Activated CD4-positive, alpha-beta memory T cell treated with anti-CD3 and anti-CD28 coated beads for 36 hours (primary cell): ENCODE data around the gene RRN3. TPM values are rescaled to one million over a fixed set of nuclear protein-coding genes. Genes with fewer than 3 reads are reported as not detected.
"Not testable (repeated sequence)": the region's sequence is repeated elsewhere in the genome, so short reads cannot be mapped to it uniquely, and the experiment has no call there.

Experiments used
- CTCF ChIA-PET: fragments of 350-600 bp; sonication (Branson Sonifier 250); formaldehyde crosslinking; loops from one replicate; lab custom pipeline; 2021; ENCODE audit warnings: antibody characterized with exemption, inconsistent platforms; lab: Charles Lee
- POLR2A ChIA-PET: fragments of 350-600 bp; sonication (Branson Sonifier 250); formaldehyde crosslinking; loops from one replicate; lab custom pipeline; 2021; ENCODE audit warnings: antibody characterized with exemption; lab: Charles Lee
- DNase-seq: peaks from one replicate; pipeline ENCODE4 v3.0.0-alpha.2; 2020
- H3K27ac Mint-ChIP-seq: one replicate; pipeline ENCODE4 v1.8.0; 2021; ENCODE audit warnings: mixed read lengths
- H3K27me3 Mint-ChIP-seq: one replicate; pipeline ENCODE4 v1.8.0; 2021; ENCODE audit warnings: mixed read lengths
- H3K36me3 Mint-ChIP-seq: one replicate; pipeline ENCODE4 v1.8.0; 2021; ENCODE audit warnings: mixed read lengths
- H3K4me1 Mint-ChIP-seq: one replicate; pipeline ENCODE4 v1.8.0; 2021; ENCODE audit warnings: low read depth, mixed read lengths
- H3K4me3 Mint-ChIP-seq: one replicate; pipeline ENCODE4 v1.8.0; 2021; ENCODE audit warnings: mild to moderate bottlenecking, mixed read lengths
- H3K9me3 Mint-ChIP-seq: one replicate; pipeline ENCODE4 v1.8.0; 2021; ENCODE audit warnings: mixed read lengths
- intact Hi-C: fragments of 100-400 bp; cut with micrococcal nuclease; formaldehyde crosslinking; loops from one replicate; pipeline ENCODE4 v1.15.1; 2023
- total RNA-seq, 2 experiments: library from RNA; stranded (reverse); gene quantifications; one replicate each; pipeline ENCODE4 v1.2.3, GENCODE V29; 2021

Gene RRN3
- total RNA-seq, 2 experiments from 2014 or later: 32.6 to 32.9 TPM

GRCh38 chr16:15132719-15133428, 38.8 kb upstream of the RRN3 start:
- H3K4me1 Mint-ChIP-seq, POLR2A ChIA-PET, intact Hi-C loops, DNase-seq, CTCF ChIA-PET, H3K4me3 Mint-ChIP-seq, H3K9me3 Mint-ChIP-seq, H3K27ac Mint-ChIP-seq, H3K27me3 Mint-ChIP-seq, H3K36me3 Mint-ChIP-seq: not testable (repeated sequence)

- H3K36me3 Mint-ChIP-seq, H3K4me3 Mint-ChIP-seq, H3K27me3 Mint-ChIP-seq, DNase-seq, POLR2A ChIA-PET, H3K4me1 Mint-ChIP-seq, intact Hi-C loops, H3K9me3 Mint-ChIP-seq, H3K27ac Mint-ChIP-seq, CTCF ChIA-PET: not testable (repeated sequence)
Observed at GRCh38 chr16:15130943-15131700, 37.0 kb upstream of the RRN3 start.

- not testable (repeated sequence) for H3K4me1 Mint-ChIP-seq, H3K36me3 Mint-ChIP-seq, H3K4me3 Mint-ChIP-seq
Observed at GRCh38 chr16:15130256-15130932, 36.3 kb upstream of the RRN3 start.

DNA sequence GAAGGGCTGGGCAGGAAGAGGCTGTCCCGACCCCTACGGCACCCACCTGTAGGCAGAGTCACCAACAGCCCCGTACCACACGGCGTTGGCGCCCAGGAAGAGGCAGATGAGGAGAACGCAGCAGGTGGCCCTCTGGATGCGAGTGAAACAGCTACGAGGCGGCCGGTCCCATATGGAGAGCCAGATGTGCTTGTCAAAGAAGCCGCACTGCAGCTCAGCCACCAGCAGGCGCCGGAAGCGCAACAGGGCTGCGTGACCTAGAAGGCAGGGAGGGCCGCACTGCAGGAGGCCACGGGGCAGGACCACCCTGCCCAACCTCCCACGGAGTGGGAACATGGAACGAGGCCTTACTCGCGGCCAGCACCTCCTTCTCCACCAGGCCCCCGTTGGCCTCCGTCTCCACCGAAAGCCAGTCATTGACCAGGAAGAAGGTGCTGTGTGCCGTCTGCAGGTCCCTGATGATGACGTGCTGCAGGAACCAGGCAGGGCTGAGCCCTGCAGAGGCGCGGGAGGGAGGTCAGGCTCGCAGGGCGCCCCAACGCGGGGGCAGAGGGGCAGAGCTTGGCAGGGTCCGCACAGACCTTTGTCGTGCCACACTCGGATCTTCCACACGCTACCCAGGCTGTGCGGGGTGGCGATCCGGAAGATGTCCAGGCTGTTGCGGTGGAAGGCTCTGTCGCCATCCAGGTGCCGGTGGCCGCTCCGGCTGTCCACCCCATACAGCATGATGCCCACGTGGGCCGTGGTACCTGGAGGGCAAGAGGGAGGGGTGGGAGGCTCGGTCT, 33.8 kb upstream of the RRN3 start:
- H3K27me3 Mint-ChIP-seq, DNase-seq, intact Hi-C loops, H3K4me1 Mint-ChIP-seq, CTCF ChIA-PET, H3K27ac Mint-ChIP-seq, POLR2A ChIA-PET, H3K4me3 Mint-ChIP-seq, H3K36me3 Mint-ChIP-seq, H3K9me3 Mint-ChIP-seq: not testable (repeated sequence)

More at GRCh38 chr16:15130256-15130932, 36.3 kb upstream of the RRN3 start:
- H3K27me3 Mint-ChIP-seq, CTCF ChIA-PET, intact Hi-C loops, POLR2A ChIA-PET, H3K9me3 Mint-ChIP-seq, H3K27ac Mint-ChIP-seq, DNase-seq: not testable (repeated sequence)

DNA sequence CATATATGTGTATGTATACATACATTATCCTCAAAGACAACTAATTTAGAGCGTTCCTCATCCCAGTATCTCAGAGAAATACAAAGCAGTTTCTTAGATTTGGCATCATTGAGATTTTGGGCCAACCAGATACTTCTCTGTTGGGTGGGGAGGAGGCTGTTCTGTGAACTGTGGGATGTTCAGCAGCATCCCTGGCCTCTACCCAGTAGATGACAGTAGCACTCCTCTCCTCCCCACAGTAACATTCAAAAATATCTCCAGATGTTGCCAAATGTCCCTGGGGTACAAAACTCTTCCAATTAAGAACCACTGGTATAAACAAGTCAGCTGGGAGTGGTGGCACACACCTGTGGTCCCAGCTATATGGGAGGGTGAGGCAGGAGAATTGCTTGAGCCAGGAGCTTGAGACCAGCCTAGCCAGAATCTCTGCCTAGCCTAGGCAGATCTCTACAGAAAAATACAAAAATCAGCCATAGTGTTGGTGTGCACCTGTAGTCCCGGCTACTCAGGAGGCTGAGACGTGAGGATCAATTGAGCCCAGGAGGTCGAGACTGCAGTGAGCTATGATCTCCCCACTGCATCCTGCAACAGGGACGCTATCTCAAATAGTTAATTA, 6.4 kb upstream of the RRN3 start:
- intact Hi-C loops, H3K36me3 Mint-ChIP-seq, H3K9me3 Mint-ChIP-seq, H3K4me3 Mint-ChIP-seq, DNase-seq, POLR2A ChIA-PET, H3K27ac Mint-ChIP-seq, CTCF ChIA-PET, H3K27me3 Mint-ChIP-seq, H3K4me1 Mint-ChIP-seq: not testable (repeated sequence)

DNA sequence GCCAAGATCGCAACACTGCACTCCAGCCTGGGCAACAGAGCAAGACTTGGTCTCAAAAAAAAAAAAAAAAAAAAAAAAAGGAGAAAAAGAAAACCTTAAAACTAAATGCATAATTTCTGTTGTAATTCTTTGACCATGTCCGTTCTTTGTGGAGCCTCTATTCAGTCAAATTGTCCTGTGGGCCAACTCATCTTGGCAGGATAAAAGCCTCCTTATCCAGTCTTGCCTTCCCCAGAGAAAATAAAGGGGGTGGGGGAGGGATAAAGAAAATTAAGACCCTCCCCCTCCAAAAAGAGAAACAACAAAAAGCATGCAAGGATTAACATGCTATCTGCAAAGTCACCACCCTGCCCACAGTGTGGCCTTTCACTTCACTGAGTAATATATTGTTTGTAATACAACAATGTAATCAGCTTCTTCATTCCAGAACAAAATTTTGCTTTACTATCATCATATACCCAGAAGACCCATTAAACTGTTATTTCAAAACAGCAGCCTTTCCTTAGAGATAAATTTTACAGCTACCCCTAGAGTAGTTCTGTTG, 5.4 kb upstream of the RRN3 start:
- H3K4me1 Mint-ChIP-seq, H3K27ac Mint-ChIP-seq, POLR2A ChIA-PET, DNase-seq, H3K9me3 Mint-ChIP-seq, intact Hi-C loops, CTCF ChIA-PET, H3K4me3 Mint-ChIP-seq, H3K27me3 Mint-ChIP-seq, H3K36me3 Mint-ChIP-seq: not testable (repeated sequence)

- H3K27ac Mint-ChIP-seq, CTCF ChIA-PET, H3K36me3 Mint-ChIP-seq, DNase-seq, H3K27me3 Mint-ChIP-seq, intact Hi-C loops, POLR2A ChIA-PET, H3K4me3 Mint-ChIP-seq, H3K9me3 Mint-ChIP-seq: not testable (repeated sequence)
- H3K4me1 Mint-ChIP-seq: peaks cover 17% of the 10 kb centered on the region
Observed at GRCh38 chr16:15096583-15096972, 2.5 kb upstream of the RRN3 start.

DNA sequence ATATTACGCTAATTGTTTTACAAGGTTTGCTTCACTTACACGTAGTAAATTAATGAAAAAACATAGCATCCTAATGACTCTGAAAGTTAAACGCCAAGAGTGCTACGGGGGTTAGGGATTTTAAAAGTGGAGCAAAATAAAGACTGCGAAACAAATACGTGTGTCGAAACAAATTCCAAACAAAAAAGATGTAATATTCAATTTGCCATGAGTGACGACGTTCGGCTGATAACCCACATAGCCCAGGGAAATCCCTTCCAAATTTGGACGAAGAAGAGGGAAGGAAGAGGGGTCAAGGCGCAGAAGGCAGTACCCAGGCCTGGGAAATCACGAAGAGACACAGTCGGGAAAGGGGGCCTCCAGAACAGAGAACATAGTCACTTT, 509 bp downstream of the RRN3 start:
- H3K9me3 Mint-ChIP-seq, DNase-seq, intact Hi-C loops, H3K27me3 Mint-ChIP-seq: not testable (repeated sequence)
- H3K27ac Mint-ChIP-seq: peak overlapping the region; percentile 96
- POLR2A ChIA-PET: interaction anchor here (0.6 to 1.1 kb wide), 2 partner anchors 36 to 543 kb away, joined by 3 to 6 read pairs; no protein-coding TSS in a partner anchor
- peaks cover 16% of the 10 kb centered on the region for H3K36me3 Mint-ChIP-seq
- CTCF ChIA-PET: interaction anchor here (1.5 kb wide), 1 partner anchor 126 kb away, joined by 4 read pairs; no protein-coding TSS in a partner anchor
- H3K4me1 Mint-ChIP-seq: peaks cover 26% of the 10 kb centered on the region
- peak overlapping the region; percentile 97 for H3K4me3 Mint-ChIP-seq

DNA sequence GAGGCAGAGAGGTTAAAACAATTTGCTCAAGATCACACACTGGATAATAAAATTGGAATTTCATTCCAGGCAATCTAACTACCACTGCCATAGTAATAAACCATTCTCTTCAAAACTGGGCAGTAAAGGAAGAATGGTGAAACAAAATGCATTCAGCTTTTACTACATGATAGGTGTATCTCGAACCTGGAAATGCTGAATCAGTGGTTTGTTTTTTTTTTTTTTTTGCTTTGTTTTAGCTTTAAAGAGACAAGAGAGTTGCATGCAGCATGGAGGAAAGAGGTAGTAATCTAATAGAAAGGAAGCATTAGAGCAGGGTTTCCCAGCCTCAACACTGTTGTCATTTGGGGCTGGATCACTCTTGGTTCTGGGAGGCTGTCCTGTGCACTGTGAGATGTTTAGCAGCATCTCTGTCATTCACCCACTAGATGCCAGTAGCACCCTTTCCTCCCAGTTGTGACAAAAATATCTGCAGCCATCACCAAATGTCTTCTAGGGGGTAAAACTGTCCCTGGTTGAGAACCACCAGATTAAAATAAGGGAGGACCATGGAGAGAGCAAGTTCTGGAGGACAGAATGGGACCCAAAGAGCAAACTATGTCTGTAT, 3.3 kb downstream of the RRN3 start:
- H3K4me3 Mint-ChIP-seq, intact Hi-C loops, H3K9me3 Mint-ChIP-seq, H3K27ac Mint-ChIP-seq, H3K27me3 Mint-ChIP-seq, POLR2A ChIA-PET, CTCF ChIA-PET, DNase-seq: not testable (repeated sequence)
- H3K4me1 Mint-ChIP-seq: peaks cover 33% of the 10 kb centered on the region
- peaks cover 24% of the 10 kb centered on the region for H3K36me3 Mint-ChIP-seq

DNA sequence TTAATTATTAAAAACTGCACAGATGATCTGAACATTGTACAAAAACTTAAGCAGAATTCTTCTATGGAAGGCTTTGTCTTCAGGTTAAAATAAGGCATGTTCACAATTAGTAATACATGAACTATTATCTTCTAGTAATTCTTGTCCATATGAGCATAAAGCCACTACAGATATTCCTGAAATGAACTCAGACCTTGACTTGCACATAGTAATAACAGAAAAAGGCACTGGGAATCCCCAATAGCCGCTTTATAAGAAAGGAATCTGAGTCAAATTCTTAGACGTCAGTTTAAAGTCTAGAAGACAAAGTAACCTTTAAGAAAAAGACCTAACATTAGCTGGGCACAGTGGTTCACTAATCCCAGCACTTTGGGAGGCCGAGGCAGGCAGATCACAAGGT, 11.3 kb downstream of the RRN3 start:
- Mint-ChIP-seq H3K27ac (peak overlapping the region; percentile 45), H3K36me3 (peaks cover 48% of the 10 kb centered on the region), H3K4me1 (peaks cover 11% of the 10 kb centered on the region)
- CTCF ChIA-PET, intact Hi-C loops, H3K9me3 Mint-ChIP-seq, POLR2A ChIA-PET, H3K4me3 Mint-ChIP-seq, H3K27me3 Mint-ChIP-seq, DNase-seq: not testable (repeated sequence)

GRCh38 chr16:15080883-15081282, 13.2 kb downstream of the RRN3 start:
- POLR2A ChIA-PET, H3K4me3 Mint-ChIP-seq, H3K9me3 Mint-ChIP-seq, H3K27ac Mint-ChIP-seq, intact Hi-C loops, CTCF ChIA-PET, H3K27me3 Mint-ChIP-seq, DNase-seq: not testable (repeated sequence)
- H3K36me3 Mint-ChIP-seq: peaks cover 54% of the 10 kb centered on the region
- peaks cover 16% of the 10 kb centered on the region for H3K4me1 Mint-ChIP-seq
